Measurements from ENCODE around the gene GATAD2B.
"Not testable (repeated sequence)": the region's sequence is repeated elsewhere in the genome, so short reads cannot be mapped to it uniquely, and the experiment has no call there.

GATAD2B gene

GRCh38 chr1:153840774-153841173 is 82.0 kb downstream of the GATAD2B start:
- DNase-seq (ENCODE audit: low read depth in 2 of 2), result not testable (repeated sequence)

GRCh38 chr1:153833968-153834367 is 88.8 kb downstream of the GATAD2B start:
- not testable (repeated sequence) for DNase-seq (ENCODE audit: low read depth in 2 of 2)

- DNase-seq (ENCODE audit: low read depth in 2 of 2), result no peak
Measured at GRCh38 chr1:153833171-153833570, 89.6 kb downstream of the GATAD2B start.

- no peak for DNase-seq (ENCODE audit: low read depth in 2 of 2)
Measured at GRCh38 chr1:153832293-153832692, 90.5 kb downstream of the GATAD2B start.

GRCh38 chr1:153831026-153831425 is 91.7 kb downstream of the GATAD2B start:
- no peak for DNase-seq (ENCODE audit: low read depth in 2 of 2)

GRCh38 chr1:153827168-153827964 is 95.4 kb downstream of the GATAD2B start:
- no peak for DNase-seq (ENCODE audit: low read depth in 2 of 2)

- no peak for DNase-seq (ENCODE audit: low read depth in 2 of 2)
Measured at GRCh38 chr1:153818876-153819275, 103.9 kb downstream of the GATAD2B start.

- DNase-seq (ENCODE audit: low read depth in 2 of 2), result no peak
Measured at GRCh38 chr1:153816283-153816889, 106.4 kb downstream of the GATAD2B start.

- no peak for DNase-seq (ENCODE audit: low read depth in 2 of 2)
Measured at GRCh38 chr1:153805886-153806719, 116.7 kb downstream of the GATAD2B start.

GRCh38 chr1:153805042-153805745 is 117.6 kb downstream of the GATAD2B start:
- peak; percentile 40 to 41 for DNase-seq (ENCODE audit: low read depth in 2 of 2)

- no peak for DNase-seq (ENCODE audit: low read depth in 2 of 2)
Measured at GRCh38 chr1:153804112-153804511, 118.7 kb downstream of the GATAD2B start.

- no peak for DNase-seq (ENCODE audit: low read depth in 2 of 2)
Measured at GRCh38 chr1:153803470-153804056, 119.2 kb downstream of the GATAD2B start.

GRCh38 chr1:153801786-153802697 is 120.7 kb downstream of the GATAD2B start:
- DNase-seq (ENCODE audit: low read depth in 2 of 2), result no peak

- no peak for DNase-seq (ENCODE audit: low read depth in 2 of 2)
Measured at GRCh38 chr1:153801028-153801625, 121.6 kb downstream of the GATAD2B start.

- no peak for DNase-seq (ENCODE audit: low read depth in 2 of 2)
Measured at GRCh38 chr1:153800516-153800915, 122.3 kb downstream of the GATAD2B start.

- DNase-seq (ENCODE audit: low read depth in 2 of 2), result no peak
Measured at GRCh38 chr1:153799566-153800465, 123.0 kb downstream of the GATAD2B start.

GRCh38 chr1:153799016-153799415 is 123.8 kb downstream of the GATAD2B start:
- no peak for DNase-seq (ENCODE audit: low read depth in 2 of 2)

- DNase-seq (ENCODE audit: low read depth in 2 of 2), result no peak
Measured at GRCh38 chr1:153798468-153798780, 124.3 kb downstream of the GATAD2B start.

All from fibroblast of skin of left quadriceps (primary cell).